Natural killer cell (primary cell): ENCODE results near the gene DNAJC15. TPM values are rescaled to one million over a fixed set of nuclear protein-coding genes. Genes with fewer than 3 reads are reported as not detected.

Source experiments
- ATAC-seq, 3 donors: fragments of 150-1000 bp in 2 of 3; fragments of 200-7000 bp in 1 of 3; cut with Tn5 transposase; 1 replicate in 1 of 3; 2 replicates in 2 of 3; pipeline ENCODE4 v1.10.0; 2021; ENCODE audit warnings: mild to moderate bottlenecking in 2 of 3, moderate library complexity in 2 of 3
- DNase-seq, 2 donors: peaks; one replicate each; pipeline versions ENCODE4 v3.0.0 to v3.0.0-alpha.2; 2013 to 2021; ENCODE audit warnings: mixed read lengths in 1 of 2
- H3K27ac ChIP-seq: one replicate; pipeline ENCODE4 v1.5.1; 2013; ENCODE audit warnings: mild to moderate bottlenecking, low read length
- H3K27me3 ChIP-seq: one replicate; pipeline ENCODE4 v1.6.1; 2013; ENCODE audit warnings: low read length; ENCODE audit not compliant: control insufficient read depth, insufficient read depth
- H3K36me3 ChIP-seq: one replicate; pipeline ENCODE4 v1.6.1; 2013; ENCODE audit warnings: low read length; ENCODE audit not compliant: control insufficient read depth, insufficient read depth
- H3K4me1 ChIP-seq: one replicate; pipeline ENCODE4 v1.6.1; 2013; ENCODE audit warnings: low read length; ENCODE audit not compliant: control insufficient read depth, insufficient read depth
- H3K4me3 ChIP-seq: one replicate; pipeline ENCODE4 v1.5.1; 2013; ENCODE audit warnings: low read length
- H3K9me3 ChIP-seq: one replicate; pipeline ENCODE4 v1.6.1; 2013; ENCODE audit warnings: low read length; ENCODE audit not compliant: control insufficient read depth, insufficient read depth
- H3K27ac Mint-ChIP-seq, 2 donors: one replicate each; pipeline ENCODE4 v1.8.0; 2022; ENCODE audit warnings: mild to moderate bottlenecking in 2 of 2, mixed read lengths in 2 of 2, moderate library complexity in 1 of 2
- H3K27me3 Mint-ChIP-seq, 2 donors: one replicate each; pipeline ENCODE4 v1.8.0; 2022; ENCODE audit warnings: low read depth in 2 of 2, mixed read lengths in 2 of 2
- H3K36me3 Mint-ChIP-seq: one replicate; pipeline ENCODE4 v1.8.0; 2022; ENCODE audit warnings: mixed read lengths
- H3K4me1 Mint-ChIP-seq, 2 donors: one replicate each; pipeline ENCODE4 v1.8.0; 2022; ENCODE audit warnings: mixed read lengths in 2 of 2
- H3K4me3 Mint-ChIP-seq: one replicate; pipeline ENCODE4 v1.8.0; 2022; ENCODE audit warnings: mild to moderate bottlenecking, moderate library complexity, mixed read lengths
- H3K9me3 Mint-ChIP-seq, 2 donors: one replicate each; pipeline ENCODE4 v1.8.0; 2022; ENCODE audit warnings: mixed read lengths in 2 of 2
- WGBS: methylation state at CpG from one replicate; pipeline ENCODE4 v1.1.7; 2013; ENCODE audit warnings: missing lambda C conversion rate; ENCODE audit not compliant: insufficient coverage; 5-methylcytosine and 5-hydroxymethylcytosine counted together
- intact Hi-C: fragments of 100-400 bp; cut with micrococcal nuclease; formaldehyde crosslinking; loops from one replicate; pipeline ENCODE4 v1.14.2; 2022
- total RNA-seq, 4 donors: library from RNA; stranded (reverse); fragments of 120-200 nt in 1 of 4; gene quantifications; one replicate each; pipeline versions ENCODE4 v1.2.3 to v1.2.4, GENCODE V29; 2013 to 2022
- TF ChIP-seq, protein P1 (sequence below): fragments of 200-600 bp; IDR thresholded peaks from one replicate; pipeline ENCODE4 v1.8.0; 2022; ENCODE audit warnings: antibody characterized with exemption

Gene DNAJC15
- total RNA-seq, 3 donors from 2014 or later (not counting 1 experiment from before 2014, with no cell fraction given): 7.7 to 10.0 (median 8.3) TPM

DNA sequence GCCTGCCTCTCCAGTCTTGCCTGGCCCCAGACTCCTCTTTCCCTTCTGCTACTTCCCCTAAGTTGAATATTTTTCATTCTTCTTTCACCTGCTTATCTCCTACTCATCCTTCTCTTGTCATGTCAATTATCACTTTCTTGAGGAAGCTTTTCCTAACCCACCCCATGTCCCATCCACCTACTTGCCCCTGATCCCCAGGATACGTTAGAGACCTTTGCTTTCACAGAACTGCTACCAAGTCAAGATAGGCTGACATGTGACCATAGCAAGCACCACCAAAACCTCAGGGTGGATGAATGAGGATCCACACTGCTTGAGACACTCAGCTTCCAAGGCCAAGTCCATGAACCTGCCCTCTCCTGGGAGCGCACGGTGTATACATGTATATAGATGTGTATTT lies 131.5 kb downstream of the DNAJC15 start:
- Histone ChIP-seq H3K36me3 (no peaks in the 10 kb centered on the region), H3K27me3 (no peaks in the 10 kb centered on the region), H3K27ac (no peak overlapping the region), H3K4me1 (no peaks in the 10 kb centered on the region), H3K4me3 (no peak overlapping the region), H3K9me3 (no peaks in the 10 kb centered on the region)
- no peak overlapping the region for H3K4me3 Mint-ChIP-seq
- H3K27me3 Mint-ChIP-seq: peaks cover 2 to 5% of the 10 kb centered on the region in 2 donors
- H3K9me3 Mint-ChIP-seq: no peaks in the 10 kb centered on the region
- no peaks in the 10 kb centered on the region for H3K36me3 Mint-ChIP-seq
- intact Hi-C loops: no loop called here
- no peak overlapping the region for H3K27ac Mint-ChIP-seq
- no peaks in the 10 kb centered on the region for H3K4me1 Mint-ChIP-seq
- DNase-seq (no peak), ATAC-seq (no peak)
- 96% methylated on average over 1 of the region's 3 CpGs for WGBS
- TF ChIP-seq, protein P1, sequence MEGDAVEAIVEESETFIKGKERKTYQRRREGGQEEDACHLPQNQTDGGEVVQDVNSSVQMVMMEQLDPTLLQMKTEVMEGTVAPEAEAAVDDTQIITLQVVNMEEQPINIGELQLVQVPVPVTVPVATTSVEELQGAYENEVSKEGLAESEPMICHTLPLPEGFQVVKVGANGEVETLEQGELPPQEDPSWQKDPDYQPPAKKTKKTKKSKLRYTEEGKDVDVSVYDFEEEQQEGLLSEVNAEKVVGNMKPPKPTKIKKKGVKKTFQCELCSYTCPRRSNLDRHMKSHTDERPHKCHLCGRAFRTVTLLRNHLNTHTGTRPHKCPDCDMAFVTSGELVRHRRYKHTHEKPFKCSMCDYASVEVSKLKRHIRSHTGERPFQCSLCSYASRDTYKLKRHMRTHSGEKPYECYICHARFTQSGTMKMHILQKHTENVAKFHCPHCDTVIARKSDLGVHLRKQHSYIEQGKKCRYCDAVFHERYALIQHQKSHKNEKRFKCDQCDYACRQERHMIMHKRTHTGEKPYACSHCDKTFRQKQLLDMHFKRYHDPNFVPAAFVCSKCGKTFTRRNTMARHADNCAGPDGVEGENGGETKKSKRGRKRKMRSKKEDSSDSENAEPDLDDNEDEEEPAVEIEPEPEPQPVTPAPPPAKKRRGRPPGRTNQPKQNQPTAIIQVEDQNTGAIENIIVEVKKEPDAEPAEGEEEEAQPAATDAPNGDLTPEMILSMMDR: no peak

DNA sequence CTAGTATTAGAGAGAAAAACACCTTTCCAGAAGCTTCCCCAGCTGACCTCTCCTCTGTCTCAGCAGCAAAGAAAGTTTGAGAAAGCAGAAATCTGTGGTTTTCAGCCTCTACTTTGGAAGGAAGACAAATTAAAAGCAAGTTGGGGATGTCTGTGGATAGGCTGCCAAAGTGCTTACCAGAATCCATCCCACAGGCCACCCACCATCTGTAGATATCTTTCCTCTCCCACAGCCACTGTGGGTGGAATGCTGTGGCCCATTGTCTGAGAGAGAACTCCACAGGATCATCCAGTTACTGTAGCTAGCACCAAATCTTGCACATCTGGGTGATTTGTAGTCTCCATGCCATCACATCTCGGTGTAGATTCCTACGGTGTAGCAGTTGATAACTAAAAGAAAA lies 133.5 kb downstream of the DNAJC15 start:
- H3K4me3 ChIP-seq: no peak overlapping the region
- DNase-seq: no peak
- WGBS: 94% methylated on average over 2 of the region's 2 CpGs
- TF ChIP-seq, protein P1: no peak
- Mint-ChIP-seq H3K9me3 (no peaks in the 10 kb centered on the region), H3K27ac (no peak overlapping the region), H3K4me1 (no peaks in the 10 kb centered on the region), H3K27me3 (peaks cover 2 to 7% of the 10 kb centered on the region in 2 donors), H3K4me3 (no peak overlapping the region), H3K36me3 (no peaks in the 10 kb centered on the region)
- intact Hi-C loops: no loop called here
- no peak for ATAC-seq
- H3K27me3 ChIP-seq: no peaks in the 10 kb centered on the region
- H3K4me1 ChIP-seq: no peaks in the 10 kb centered on the region
- no peaks in the 10 kb centered on the region for H3K9me3 ChIP-seq
- no peaks in the 10 kb centered on the region for H3K36me3 ChIP-seq
- no peak overlapping the region for H3K27ac ChIP-seq

DNA sequence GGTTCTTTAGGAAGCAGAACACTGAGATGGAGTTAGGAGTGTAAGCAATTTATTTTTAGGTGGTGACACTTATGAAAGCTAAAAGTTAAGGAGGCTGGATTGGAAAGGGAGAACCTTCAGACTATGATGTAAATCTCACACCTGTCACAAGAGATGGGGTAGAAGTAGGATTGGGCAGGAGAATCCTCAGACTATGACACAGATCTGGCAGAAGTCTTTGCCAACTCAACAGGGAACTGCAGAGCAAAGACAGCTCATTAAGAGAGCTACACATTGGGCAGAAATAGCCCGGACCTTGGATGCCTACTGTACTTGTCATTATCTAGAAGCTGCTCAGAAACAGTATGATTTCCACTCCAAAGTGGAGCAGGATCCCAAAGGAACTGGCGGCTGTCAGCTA lies 134.4 kb downstream of the DNAJC15 start:
- Mint-ChIP-seq H3K27ac (no peak overlapping the region), H3K4me3 (no peak overlapping the region), H3K9me3 (no peaks in the 10 kb centered on the region), H3K36me3 (no peaks in the 10 kb centered on the region), H3K4me1 (no peaks in the 10 kb centered on the region), H3K27me3 (peaks cover 0 to 7% of the 10 kb centered on the region in 2 donors)
- Histone ChIP-seq H3K27ac (no peak overlapping the region), H3K4me1 (no peaks in the 10 kb centered on the region), H3K9me3 (no peaks in the 10 kb centered on the region), H3K36me3 (no peaks in the 10 kb centered on the region), H3K4me3 (no peak overlapping the region), H3K27me3 (no peaks in the 10 kb centered on the region)
- no peak for DNase-seq
- no peak for ATAC-seq
- intact Hi-C loops: no loop called here
- TF ChIP-seq, protein P1: no peak
- 41% methylated on average over 2 of the region's 2 CpGs for WGBS

DNA sequence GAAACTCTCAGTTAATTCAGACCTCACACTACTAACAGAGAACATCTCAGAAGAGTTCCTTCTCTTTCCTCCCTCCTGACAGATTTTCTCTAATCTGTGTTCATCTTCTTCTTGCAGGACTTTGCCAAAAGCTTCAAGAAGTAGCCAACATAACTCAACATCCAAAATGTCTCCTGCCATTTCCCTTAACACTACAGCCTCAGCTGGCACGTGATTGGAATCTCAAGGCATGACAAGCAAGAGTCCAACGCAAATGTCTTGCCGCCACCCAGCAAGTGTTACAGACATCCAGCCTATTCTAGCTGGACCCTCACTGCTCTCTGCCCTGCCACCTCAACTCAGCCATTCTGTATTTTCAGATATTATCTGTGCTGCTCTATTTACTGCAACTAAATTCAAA lies 135.1 kb downstream of the DNAJC15 start:
- ATAC-seq (no peak), DNase-seq (no peak)
- Mint-ChIP-seq H3K27me3 (peaks cover 0 to 7% of the 10 kb centered on the region in 2 donors), H3K4me3 (no peak overlapping the region), H3K27ac (no peak overlapping the region), H3K36me3 (no peaks in the 10 kb centered on the region), H3K9me3 (no peaks in the 10 kb centered on the region), H3K4me1 (no peaks in the 10 kb centered on the region)
- Histone ChIP-seq H3K27ac (no peak overlapping the region), H3K36me3 (no peaks in the 10 kb centered on the region), H3K9me3 (no peaks in the 10 kb centered on the region), H3K27me3 (no peaks in the 10 kb centered on the region), H3K4me1 (no peaks in the 10 kb centered on the region), H3K4me3 (no peak overlapping the region)
- TF ChIP-seq, protein P1: no peak
- WGBS: 90% methylated on average over 3 of the region's 3 CpGs
- intact Hi-C loops: no loop called here
